HG02981 (cell line): ENCODE data around the gene DENND4B.

Source experiments
- ATAC-seq: cut with Tn5 transposase; IDR thresholded peaks from one replicate; pipeline ENCODE4 v1.9.1; 2021; ENCODE audit warnings: mild to moderate bottlenecking, moderate library complexity; ENCODE audit not compliant: unreplicated experiment

DENND4B gene

GRCh38 chr1:153888533-153888932 is 58.0 kb downstream of the DENND4B start:
- no peak for ATAC-seq

- ATAC-seq, result no peak
Observed at GRCh38 chr1:153886127-153886526, 60.4 kb downstream of the DENND4B start.

- no peak for ATAC-seq
Observed at GRCh38 chr1:153883223-153883622, 63.3 kb downstream of the DENND4B start.

GRCh38 chr1:153882296-153882912 is 64.1 kb downstream of the DENND4B start:
- ATAC-seq, result no peak

GRCh38 chr1:153881751-153882150 is 64.8 kb downstream of the DENND4B start:
- ATAC-seq, result no peak

GRCh38 chr1:153880962-153881361 is 65.6 kb downstream of the DENND4B start:
- ATAC-seq, result no peak

- no peak for ATAC-seq
Observed at GRCh38 chr1:153880024-153880423, 66.5 kb downstream of the DENND4B start.
